T-helper 2 cell treated with Interferon-gamma antibody and Interleukin-4, amounts not matched to agents 5 μg/mL and 100 μg/mL, for 36 hours (primary cell): Measurements from ENCODE around the gene MALL.
"Not testable (repeated sequence)": the region's sequence is repeated elsewhere in the genome, so short reads cannot be mapped to it uniquely, and the experiment has no call there.

ENCODE experiments used
- DNase-seq: peaks from one replicate; pipeline ENCODE4 v3.0.0; 2021; ENCODE audit warnings: low spot score
- H3K27ac Mint-ChIP-seq: one replicate; pipeline ENCODE4 v1.8.0; 2021; ENCODE audit warnings: mild to moderate bottlenecking, mixed read lengths
- H3K27me3 Mint-ChIP-seq: one replicate; pipeline ENCODE4 v1.8.0; 2021; ENCODE audit warnings: low read depth, mixed read lengths
- H3K36me3 Mint-ChIP-seq: one replicate; pipeline ENCODE4 v1.8.0; 2021; ENCODE audit warnings: low read depth, mixed read lengths
- H3K4me1 Mint-ChIP-seq: one replicate; pipeline ENCODE4 v1.8.0; 2021; ENCODE audit warnings: low read depth, mixed read lengths
- H3K4me3 Mint-ChIP-seq: one replicate; pipeline ENCODE4 v1.8.0; 2022; ENCODE audit warnings: mild to moderate bottlenecking, moderate library complexity, mixed read lengths
- H3K9me3 Mint-ChIP-seq: one replicate; pipeline ENCODE4 v1.8.0; 2021; ENCODE audit warnings: mixed read lengths

Gene MALL

GRCh38 chr2:110035384-110035783, 80.2 kb downstream of the MALL start:
- H3K9me3 Mint-ChIP-seq, DNase-seq, H3K4me1 Mint-ChIP-seq, H3K36me3 Mint-ChIP-seq, H3K27ac Mint-ChIP-seq, H3K27me3 Mint-ChIP-seq, H3K4me3 Mint-ChIP-seq: not testable (repeated sequence)

GRCh38 chr2:110034935-110035334, 80.7 kb downstream of the MALL start:
- H3K27me3 Mint-ChIP-seq, DNase-seq, H3K9me3 Mint-ChIP-seq, H3K4me1 Mint-ChIP-seq, H3K27ac Mint-ChIP-seq, H3K4me3 Mint-ChIP-seq, H3K36me3 Mint-ChIP-seq: not testable (repeated sequence)
